Stimulated activated effector memory CD8-positive, alpha-beta T cell treated with anti-CD3 and anti-CD28 coated beads, Interleukin-12 subunit alpha, Interleukin-12 subunit beta, amount 100 ng/mL, for 72 hours (primary cell): ENCODE results near the gene FYN.

Source experiments
- ATAC-seq: fragments of 150-1000 bp; cut with Tn5 transposase; 2 replicates; pipeline ENCODE4 v1.10.0; 2021
- DNase-seq, 2 donors: peaks; one replicate each; pipeline ENCODE4 v3.0.0; 2021 to 2022; ENCODE audit warnings: low spot score in 2 of 2
- H3K27ac Mint-ChIP-seq: one replicate; pipeline ENCODE4 v1.8.0; 2022; ENCODE audit warnings: mild to moderate bottlenecking, mixed read lengths
- H3K36me3 Mint-ChIP-seq: one replicate; pipeline ENCODE4 v1.8.0; 2022; ENCODE audit warnings: mild to moderate bottlenecking, mixed read lengths
- H3K4me1 Mint-ChIP-seq: one replicate; pipeline ENCODE4 v1.8.0; 2022; ENCODE audit warnings: mixed read lengths
- H3K4me3 Mint-ChIP-seq: one replicate; pipeline ENCODE4 v1.8.0; 2022; ENCODE audit warnings: mild to moderate bottlenecking, mixed read lengths
- H3K9me3 Mint-ChIP-seq: one replicate; pipeline ENCODE4 v1.8.0; 2022; ENCODE audit warnings: mixed read lengths

FYN gene

GRCh38 chr6:111669326-111669725, 203.9 kb downstream of the FYN start:
- ATAC-seq (no peak), DNase-seq (no peak)
- Mint-ChIP-seq H3K27ac (peak overlapping the region; percentile 94), H3K4me3 (no peak overlapping the region), H3K9me3 (no peaks in the 10 kb centered on the region), H3K4me1 (peaks cover 16% of the 10 kb centered on the region), H3K36me3 (peaks cover 100% of the 10 kb centered on the region)

- ATAC-seq (no peak), DNase-seq (no peak)
- Mint-ChIP-seq H3K27ac (peak overlapping the region; percentile 94), H3K4me3 (no peak overlapping the region), H3K9me3 (no peaks in the 10 kb centered on the region), H3K36me3 (peaks cover 100% of the 10 kb centered on the region), H3K4me1 (peaks cover 21% of the 10 kb centered on the region)
Measured at GRCh38 chr6:111668410-111668809, 204.8 kb downstream of the FYN start.

GRCh38 chr6:111667931-111668330, 205.3 kb downstream of the FYN start:
- Mint-ChIP-seq H3K4me3 (no peak overlapping the region), H3K36me3 (peaks cover 100% of the 10 kb centered on the region), H3K9me3 (no peaks in the 10 kb centered on the region), H3K27ac (peak overlapping the region; percentile 94), H3K4me1 (peaks cover 25% of the 10 kb centered on the region)
- no peak for ATAC-seq
- DNase-seq: no peak

GRCh38 chr6:111666847-111667246, 206.4 kb downstream of the FYN start:
- DNase-seq (no peak), ATAC-seq (no peak)
- Mint-ChIP-seq H3K27ac (peak overlapping the region; percentile 94), H3K4me3 (no peak overlapping the region), H3K4me1 (peaks cover 28% of the 10 kb centered on the region), H3K36me3 (peaks cover 100% of the 10 kb centered on the region), H3K9me3 (no peaks in the 10 kb centered on the region)

GRCh38 chr6:111664565-111665030, 208.7 kb downstream of the FYN start:
- no peaks in the 10 kb centered on the region for H3K9me3 Mint-ChIP-seq
- DNase-seq: no peak
- peak overlapping the region; percentile 94 for H3K27ac Mint-ChIP-seq
- peaks cover 28% of the 10 kb centered on the region for H3K4me1 Mint-ChIP-seq
- no peak overlapping the region for H3K4me3 Mint-ChIP-seq
- peaks cover 100% of the 10 kb centered on the region for H3K36me3 Mint-ChIP-seq
- ATAC-seq: no peak

- ATAC-seq: no peak
- DNase-seq: no peak
- peaks cover 28% of the 10 kb centered on the region for H3K4me1 Mint-ChIP-seq
- no peaks in the 10 kb centered on the region for H3K9me3 Mint-ChIP-seq
- H3K4me3 Mint-ChIP-seq: no peak overlapping the region
- peak overlapping the region; percentile 94 for H3K27ac Mint-ChIP-seq
- peaks cover 99% of the 10 kb centered on the region for H3K36me3 Mint-ChIP-seq
Measured at GRCh38 chr6:111663692-111664564, 209.3 kb downstream of the FYN start.

GRCh38 chr6:111662794-111663593, 210.3 kb downstream of the FYN start:
- H3K9me3 Mint-ChIP-seq: no peaks in the 10 kb centered on the region
- peak; percentile 31 for ATAC-seq
- no peak for DNase-seq

GRCh38 chr6:111662072-111662793, 211.0 kb downstream of the FYN start:
- Mint-ChIP-seq H3K4me1 (peaks cover 17% of the 10 kb centered on the region), H3K9me3 (no peaks in the 10 kb centered on the region), H3K27ac (peak overlapping the region; percentile 94), H3K4me3 (no peak overlapping the region), H3K36me3 (peaks cover 96% of the 10 kb centered on the region)
- no peak for ATAC-seq
- DNase-seq: no peak

More at GRCh38 chr6:111662794-111663593, 210.3 kb downstream of the FYN start:
- peak overlapping the region; percentile 94 for H3K27ac Mint-ChIP-seq
- no peak overlapping the region for H3K4me3 Mint-ChIP-seq
- peaks cover 21% of the 10 kb centered on the region for H3K4me1 Mint-ChIP-seq
- peaks cover 99% of the 10 kb centered on the region for H3K36me3 Mint-ChIP-seq

GRCh38 chr6:111661541-111662061, 211.7 kb downstream of the FYN start:
- Mint-ChIP-seq H3K27ac (peak overlapping the region; percentile 94), H3K9me3 (no peaks in the 10 kb centered on the region), H3K36me3 (peaks cover 91% of the 10 kb centered on the region), H3K4me1 (peaks cover 17% of the 10 kb centered on the region), H3K4me3 (no peak overlapping the region)
- ATAC-seq (no peak), DNase-seq (no peak)

- Mint-ChIP-seq H3K4me3 (no peak overlapping the region), H3K4me1 (peaks cover 17% of the 10 kb centered on the region), H3K9me3 (no peaks in the 10 kb centered on the region), H3K27ac (peak overlapping the region; percentile 56), H3K36me3 (peaks cover 91% of the 10 kb centered on the region)
- no peak for DNase-seq
- ATAC-seq: no peak
Measured at GRCh38 chr6:111660531-111660930, 212.7 kb downstream of the FYN start.

- H3K9me3 Mint-ChIP-seq: no peaks in the 10 kb centered on the region
- no peak for ATAC-seq
- H3K36me3 Mint-ChIP-seq: peaks cover 76% of the 10 kb centered on the region
- H3K4me1 Mint-ChIP-seq: peaks cover 7% of the 10 kb centered on the region
- no peak overlapping the region for H3K4me3 Mint-ChIP-seq
- H3K27ac Mint-ChIP-seq: no peak overlapping the region
- no peak for DNase-seq
Measured at GRCh38 chr6:111658462-111659154, 214.6 kb downstream of the FYN start.

- Mint-ChIP-seq H3K36me3 (peaks cover 73% of the 10 kb centered on the region), H3K4me1 (no peaks in the 10 kb centered on the region), H3K27ac (peak overlapping the region; percentile 9), H3K9me3 (no peaks in the 10 kb centered on the region), H3K4me3 (no peak overlapping the region)
- DNase-seq: no peak
- no peak for ATAC-seq
Measured at GRCh38 chr6:111657146-111657545, 216.1 kb downstream of the FYN start.

- no peaks in the 10 kb centered on the region for H3K4me1 Mint-ChIP-seq
- no peak for DNase-seq
- H3K27ac Mint-ChIP-seq: no peak overlapping the region
- no peaks in the 10 kb centered on the region for H3K9me3 Mint-ChIP-seq
- H3K36me3 Mint-ChIP-seq: peaks cover 51% of the 10 kb centered on the region
- ATAC-seq: no peak
- no peak overlapping the region for H3K4me3 Mint-ChIP-seq
Measured at GRCh38 chr6:111653979-111654378, 219.3 kb downstream of the FYN start.

- Mint-ChIP-seq H3K36me3 (peaks cover 46% of the 10 kb centered on the region), H3K4me1 (no peaks in the 10 kb centered on the region), H3K4me3 (no peak overlapping the region), H3K9me3 (no peaks in the 10 kb centered on the region), H3K27ac (no peak overlapping the region)
- DNase-seq: no peak
- no peak for ATAC-seq
Measured at GRCh38 chr6:111653434-111653833, 219.8 kb downstream of the FYN start.
